HUES6 (cell line): ENCODE measurements around the gene METTL22.
"Not testable (repeated sequence)": the region's sequence is repeated elsewhere in the genome, so short reads cannot be mapped to it uniquely, and the experiment has no call there.

ENCODE experiments used
- H3K27ac ChIP-seq: 2 replicates; pipeline ENCODE4 v1.7.0; 2013; ENCODE audit warnings: low read depth, mild to moderate bottlenecking, low read length, inconsistent platforms
- H3K27me3 ChIP-seq: 2 replicates; pipeline ENCODE4 v1.6.1; 2013; ENCODE audit warnings: low read length; ENCODE audit not compliant: control insufficient read depth, insufficient read depth
- H3K36me3 ChIP-seq: 2 replicates; pipeline ENCODE4 v1.6.1; 2013; ENCODE audit warnings: low read length; ENCODE audit not compliant: control insufficient read depth, insufficient read depth
- H3K4me1 ChIP-seq: 2 replicates; pipeline ENCODE4 v1.6.1; 2013; ENCODE audit warnings: low read length; ENCODE audit not compliant: control insufficient read depth, insufficient read depth
- H3K4me3 ChIP-seq: 2 replicates; pipeline ENCODE4 v1.5.1; 2013; ENCODE audit warnings: low read depth, low read length
- H3K9ac ChIP-seq: one replicate; pipeline ENCODE4 v1.6.1; 2013; ENCODE audit warnings: mild to moderate bottlenecking, low read length
- H3K9me3 ChIP-seq: 2 replicates; pipeline ENCODE4 v1.6.1; 2013; ENCODE audit warnings: low read depth, low read length; ENCODE audit not compliant: control insufficient read depth, insufficient read depth

Gene METTL22

DNA sequence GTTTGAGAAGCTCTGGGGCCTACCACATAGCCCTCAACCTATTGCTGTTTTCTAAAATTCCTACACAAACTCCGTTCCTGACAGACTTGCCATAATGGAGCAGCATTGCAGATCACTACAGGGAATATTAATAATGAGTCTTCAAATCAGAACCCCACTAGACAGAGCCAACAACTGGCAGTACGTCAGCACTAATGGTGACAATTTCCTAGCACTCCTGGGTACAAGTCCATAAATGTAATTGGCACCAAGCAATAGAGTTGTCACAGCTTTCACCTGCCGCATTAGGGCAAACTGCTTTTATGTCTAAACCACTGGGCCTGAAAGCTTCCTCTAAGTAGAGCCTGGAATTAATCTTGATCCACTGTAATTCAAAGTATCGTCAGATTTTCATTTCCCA lies 27.4 kb downstream of the METTL22 start:
- H3K4me3 ChIP-seq = no peak overlapping the region
- H3K27ac ChIP-seq = no peak overlapping the region
- H3K9ac ChIP-seq = no peak overlapping the region
- no peaks in the 10 kb centered on the region for H3K27me3 ChIP-seq
- H3K4me1 ChIP-seq = no peaks in the 10 kb centered on the region
- H3K36me3 ChIP-seq = peaks cover 50% of the 10 kb centered on the region
- no peaks in the 10 kb centered on the region for H3K9me3 ChIP-seq

GRCh38 chr16:8649829-8650554 lies 28.5 kb downstream of the METTL22 start:
- H3K4me3 ChIP-seq = no peak overlapping the region
- peaks cover 2% of the 10 kb centered on the region for H3K9me3 ChIP-seq
- H3K27me3 ChIP-seq = no peaks in the 10 kb centered on the region
- H3K4me1 ChIP-seq = no peaks in the 10 kb centered on the region
- peaks cover 38% of the 10 kb centered on the region for H3K36me3 ChIP-seq
- H3K9ac ChIP-seq = no peak overlapping the region
- no peak overlapping the region for H3K27ac ChIP-seq

GRCh38 chr16:8651958-8652357 lies 30.5 kb downstream of the METTL22 start:
- H3K9ac ChIP-seq, H3K4me1 ChIP-seq, H3K4me3 ChIP-seq, H3K27ac ChIP-seq, H3K27me3 ChIP-seq, H3K9me3 ChIP-seq: not testable (repeated sequence)
- H3K36me3 ChIP-seq = peaks cover 19% of the 10 kb centered on the region

- no peaks in the 10 kb centered on the region for H3K27me3 ChIP-seq
- no peak overlapping the region for H3K9ac ChIP-seq
These were observed 33.8 kb downstream of the METTL22 start for GRCh38 chr16:8655184-8655717.

GRCh38 chr16:8656376-8656775 lies 34.9 kb downstream of the METTL22 start:
- H3K9me3 ChIP-seq = peaks cover 2% of the 10 kb centered on the region
- H3K27ac ChIP-seq = no peak overlapping the region
- H3K4me1 ChIP-seq = no peaks in the 10 kb centered on the region
- H3K36me3 ChIP-seq = no peaks in the 10 kb centered on the region
- H3K9ac ChIP-seq = no peak overlapping the region
- H3K27me3 ChIP-seq = no peaks in the 10 kb centered on the region
- no peak overlapping the region for H3K4me3 ChIP-seq

More at GRCh38 chr16:8655184-8655717, 33.8 kb downstream of the METTL22 start:
- Histone ChIP-seq H3K4me1 (no peaks in the 10 kb centered on the region), H3K36me3 (no peaks in the 10 kb centered on the region), H3K4me3 (no peak overlapping the region), H3K27ac (no peak overlapping the region), H3K9me3 (peaks cover 2% of the 10 kb centered on the region)

DNA sequence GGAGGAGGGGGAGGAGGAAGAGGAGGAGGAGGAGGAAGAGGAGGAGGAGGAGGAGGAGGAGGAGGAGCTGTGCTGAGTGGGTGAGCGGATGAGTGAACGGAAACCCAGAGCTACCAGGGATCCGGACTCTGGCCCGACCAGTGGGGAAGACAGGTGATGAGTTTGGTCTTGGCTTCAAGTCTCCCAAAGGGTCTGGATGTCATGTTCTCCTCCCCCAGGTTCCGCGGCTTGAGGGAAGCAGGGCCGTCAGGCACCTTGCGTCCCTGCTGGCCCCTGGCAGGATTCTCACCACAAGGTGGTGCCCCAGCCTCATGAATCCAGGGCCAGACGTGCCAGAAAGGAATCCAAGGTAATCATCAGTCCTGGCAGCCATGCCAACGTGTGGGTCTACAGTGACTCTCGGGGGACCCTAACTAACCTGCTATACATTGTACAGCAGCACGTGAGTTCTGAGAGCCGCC lies 39.4 kb downstream of the METTL22 start:
- Histone ChIP-seq H3K4me3 (no peak overlapping the region), H3K9me3 (no peaks in the 10 kb centered on the region), H3K9ac (no peak overlapping the region), H3K36me3 (no peaks in the 10 kb centered on the region), H3K27me3 (no peaks in the 10 kb centered on the region), H3K4me1 (peaks cover 9% of the 10 kb centered on the region), H3K27ac (no peak overlapping the region)

- H3K9me3 ChIP-seq = no peaks in the 10 kb centered on the region
- no peak overlapping the region for H3K27ac ChIP-seq
- peaks cover 10% of the 10 kb centered on the region for H3K4me1 ChIP-seq
- no peaks in the 10 kb centered on the region for H3K27me3 ChIP-seq
- H3K4me3 ChIP-seq = no peak overlapping the region
- no peaks in the 10 kb centered on the region for H3K36me3 ChIP-seq
- no peak overlapping the region for H3K9ac ChIP-seq
These were observed 40.2 kb downstream of the METTL22 start for GRCh38 chr16:8661703-8662102.

DNA sequence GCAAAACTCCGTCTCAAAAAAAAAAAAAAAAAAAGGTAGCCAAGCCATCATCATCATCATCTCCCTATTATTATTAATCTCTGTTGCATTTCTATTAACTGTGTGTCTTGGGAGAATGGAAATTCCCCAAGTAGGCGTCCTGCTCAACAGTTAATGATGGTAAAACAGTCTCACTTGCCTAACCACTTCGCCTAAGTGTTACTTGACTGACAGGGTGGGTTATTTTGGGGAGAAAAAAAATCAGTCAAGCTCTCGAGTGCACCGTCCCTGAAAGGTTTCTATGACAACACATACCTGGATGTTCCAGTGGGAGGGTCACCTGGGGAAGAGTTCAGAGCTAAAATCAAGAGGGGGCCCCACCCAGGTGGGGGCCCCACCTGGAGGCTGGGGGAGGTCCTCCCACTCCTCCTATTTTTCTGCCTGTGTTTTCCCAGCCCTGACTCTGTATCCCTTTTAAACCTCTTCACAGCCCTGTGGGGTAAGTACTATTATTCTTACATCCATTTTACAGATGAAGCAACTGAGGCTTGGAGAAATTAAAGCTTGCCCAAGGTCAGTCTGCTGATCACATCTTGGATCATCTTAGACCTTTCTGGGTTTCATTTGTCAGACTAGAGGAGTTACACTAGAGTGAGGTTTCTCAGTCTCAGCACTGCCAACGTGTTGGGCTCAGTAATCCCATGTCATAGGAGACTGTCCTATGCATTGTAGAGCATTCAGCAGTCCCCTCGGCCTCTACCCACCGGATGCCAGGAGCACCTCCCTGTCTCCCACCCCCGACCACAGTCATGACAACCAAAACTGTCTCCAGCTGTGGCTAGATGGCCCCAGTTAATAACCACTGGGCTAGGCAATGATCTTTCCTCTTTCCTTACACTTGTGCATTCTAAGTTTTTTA lies 41.9 kb downstream of the METTL22 start:
- Histone ChIP-seq H3K27me3 (no peaks in the 10 kb centered on the region), H3K4me3 (no peak overlapping the region), H3K9me3 (no peaks in the 10 kb centered on the region)

DNA sequence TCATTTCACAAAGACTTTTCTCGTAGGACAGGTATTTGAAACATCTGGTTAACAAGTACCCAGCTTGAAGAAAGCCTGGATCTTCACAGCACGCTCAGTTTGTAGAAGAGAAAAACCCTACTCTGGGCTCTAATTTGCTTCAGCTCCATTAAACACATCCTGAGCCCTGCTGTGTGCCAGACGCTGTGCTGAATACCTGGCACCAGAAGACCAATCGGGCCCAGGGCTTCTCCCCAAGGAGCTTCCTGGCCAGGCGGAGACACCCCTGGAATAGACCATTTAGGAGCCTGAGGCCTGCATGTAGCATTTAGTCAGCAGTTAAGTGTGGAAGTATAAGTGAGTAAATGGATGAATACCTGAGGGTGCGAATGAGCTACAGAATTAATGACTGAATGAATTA lies 44.0 kb downstream of the METTL22 start:
- Histone ChIP-seq H3K9me3 (no peaks in the 10 kb centered on the region), H3K27ac (no peak overlapping the region), H3K27me3 (no peaks in the 10 kb centered on the region), H3K36me3 (no peaks in the 10 kb centered on the region), H3K9ac (no peak overlapping the region), H3K4me1 (peaks cover 10% of the 10 kb centered on the region), H3K4me3 (no peak overlapping the region)

More for the DNA sequence above, 41.9 kb downstream of the METTL22 start:
- Histone ChIP-seq H3K9ac (no peak overlapping the region), H3K4me1 (peaks cover 10% of the 10 kb centered on the region), H3K36me3 (no peaks in the 10 kb centered on the region), H3K27ac (no peak overlapping the region)

GRCh38 chr16:8667492-8667891 lies 46.0 kb downstream of the METTL22 start:
- no peaks in the 10 kb centered on the region for H3K9me3 ChIP-seq
- H3K36me3 ChIP-seq = no peaks in the 10 kb centered on the region
- H3K4me1 ChIP-seq = peaks cover 10% of the 10 kb centered on the region
- no peak overlapping the region for H3K4me3 ChIP-seq
- no peak overlapping the region for H3K27ac ChIP-seq
- no peaks in the 10 kb centered on the region for H3K27me3 ChIP-seq
- no peak overlapping the region for H3K9ac ChIP-seq

GRCh38 chr16:8668113-8668512 lies 46.6 kb downstream of the METTL22 start:
- Histone ChIP-seq H3K9ac (no peak overlapping the region), H3K36me3 (no peaks in the 10 kb centered on the region), H3K9me3 (no peaks in the 10 kb centered on the region), H3K4me3 (no peak overlapping the region), H3K27me3 (peaks cover 3% of the 10 kb centered on the region; the same call in 1 of the 2 replicates), H3K27ac (no peak overlapping the region), H3K4me1 (peaks cover 10% of the 10 kb centered on the region)
